H1 (cell line): ENCODE results near the gene BCAS4. TPM values are rescaled to one million over a fixed set of nuclear protein-coding genes. Genes with fewer than 3 reads are reported as not detected.

Experiments
- CTCF ChIA-PET: fragments of 300-600 bp; sonication (Branson Sonifier 250); formaldehyde crosslinking; loops from one replicate; lab custom pipeline; 2021; ENCODE audit not compliant: partially characterized antibody; lab: Charles Lee
- POLR2A ChIA-PET: fragments of 300-600 bp; sonication (Branson Sonifier 250); formaldehyde crosslinking; loops from one replicate; lab custom pipeline; 2021; ENCODE audit warnings: inconsistent platforms; ENCODE audit not compliant: partially characterized antibody; lab: Charles Lee
- DNase-seq, 2 experiments: peaks; one replicate each; pipeline versions ENCODE4 v3.0.0 to v3.0.0-alpha.2; 2010 to 2022; ENCODE audit warnings: low spot score in 2 of 2, low read depth in 1 of 2, mixed read lengths in 1 of 2
- FAIRE-seq: peaks from 2 replicates; lab custom pipeline; 2011; peaks lifted over from hg19 to GRCh38; lab: Jason Lieb, UNC
- H2AFZ ChIP-seq: 2 replicates; pipeline ENCODE4 v1.8.1; 2012; ENCODE audit warnings: low read length, inconsistent platforms
- H2AK5ac ChIP-seq: 2 replicates; pipeline ENCODE4 v1.6.1; 2013; ENCODE audit warnings: low read depth, low read length
- H2BK120ac ChIP-seq: replicated peaks from 2 replicates; pipeline ENCODE3; 2013; ENCODE audit warnings: low read depth, low read length, inconsistent platforms
- H2BK12ac ChIP-seq: 2 replicates; pipeline ENCODE4 v1.6.1; 2013; ENCODE audit warnings: low read depth, low read length
- H2BK15ac ChIP-seq: 2 replicates; pipeline ENCODE4 v1.6.1; 2013; ENCODE audit warnings: low read length
- H2BK20ac ChIP-seq: 2 replicates; pipeline ENCODE4 v1.6.1; 2013; ENCODE audit warnings: low read length
- H2BK5ac ChIP-seq: 2 replicates; pipeline ENCODE4 v1.6.1; 2013; ENCODE audit warnings: low read depth, low read length
- H3K14ac ChIP-seq: 2 replicates; pipeline ENCODE4 v1.6.1; 2013; ENCODE audit warnings: inconsistent platforms; ENCODE audit not compliant: insufficient read length
- H3K18ac ChIP-seq: 2 replicates; pipeline ENCODE4 v1.6.1; 2013; ENCODE audit warnings: low read length; ENCODE audit errors: extremely low read depth
- H3K23ac ChIP-seq: 2 replicates; pipeline ENCODE4 v1.6.1; 2013; ENCODE audit warnings: inconsistent platforms; ENCODE audit not compliant: insufficient read length
- H3K23me2 ChIP-seq: 2 replicates; pipeline ENCODE4 v1.6.1; 2013; ENCODE audit warnings: low read depth, low read length
- H3K27ac ChIP-seq: 2 replicates; pipeline ENCODE4 v1.6.1; 2011; ENCODE audit warnings: low read depth, low read length, inconsistent platforms
- H3K27me3 ChIP-seq, 4 experiments: replicated peaks in 1 of 4; 1 replicate in 1 of 4; 2 replicates in 3 of 4; pipeline versions ENCODE4 v1.6.1 to v1.8.1; 2011 to 2013; ENCODE audit warnings: low read length in 3 of 4, mild to moderate bottlenecking in 3 of 4, inconsistent platforms in 2 of 4, mixed read lengths in 2 of 4, moderate library complexity in 1 of 4; ENCODE audit not compliant: control insufficient read depth in 3 of 4, insufficient read depth in 3 of 4; ENCODE audit errors: extremely low read depth in 1 of 4
- H3K36me3 ChIP-seq, 4 experiments: 2 replicates each; pipeline versions ENCODE4 v1.6.1 to v1.8.1; 2011 to 2013; ENCODE audit warnings: mild to moderate bottlenecking in 4 of 4, low read length in 3 of 4, moderate library complexity in 2 of 4, control low read depth in 1 of 4, inconsistent platforms in 1 of 4; ENCODE audit not compliant: insufficient read depth in 4 of 4, control insufficient read depth in 2 of 4
- H3K4ac ChIP-seq: replicated peaks from 2 replicates; pipeline ENCODE3; 2013; ENCODE audit warnings: low read length, low read depth, mixed read lengths, inconsistent platforms; ENCODE audit not compliant: insufficient read length
- H3K4me1 ChIP-seq, 4 experiments: replicated peaks in 1 of 4; 1 replicate in 1 of 4; 2 replicates in 3 of 4; pipeline versions ENCODE4 v1.6.1 to v1.8.1; 2011 to 2013; ENCODE audit warnings: low read length in 3 of 4, inconsistent platforms in 2 of 4, mixed read lengths in 1 of 4; ENCODE audit not compliant: insufficient read depth in 4 of 4, control insufficient read depth in 3 of 4
- H3K4me2 ChIP-seq, 2 experiments: 2 replicates each; pipeline versions ENCODE4 v1.6.1 to v1.8.1; 2011 to 2013; ENCODE audit warnings: low read depth in 2 of 2, low read length in 2 of 2, control low read depth in 1 of 2, inconsistent platforms in 1 of 2, mild to moderate bottlenecking in 1 of 2; ENCODE audit not compliant: insufficient read depth in 1 of 2
- H3K4me3 ChIP-seq, 4 experiments: fragments of 200-600, 300-600 bp in 1 of 4; sonication (generic), shearing (Covaris generic), sonication (Bioruptor Twin) in 1 of 4; 2 replicates each; pipeline versions ENCODE4 v1.5.1 to v1.8.1; 2011 to 2016; ENCODE audit warnings: low read length in 4 of 4, low read depth in 3 of 4, control low read depth in 2 of 4, inconsistent platforms in 2 of 4, mild to moderate bottlenecking in 2 of 4, mixed read lengths in 1 of 4, moderate library complexity in 1 of 4; ENCODE audit not compliant: insufficient read depth in 2 of 4; ENCODE audit errors: extremely low read depth in 1 of 4
- H3K56ac ChIP-seq: replicated peaks from 2 replicates; pipeline ENCODE3; 2013; ENCODE audit warnings: low read depth, mild to moderate bottlenecking, mixed read lengths, low read length, inconsistent platforms; ENCODE audit not compliant: insufficient read length
- H3K79me1 ChIP-seq: 2 replicates; pipeline ENCODE4 v1.6.1; 2013; ENCODE audit warnings: low read depth, low read length, control low read depth
- H3K79me2 ChIP-seq, 2 experiments: 2 replicates each; pipeline versions ENCODE4 v1.6.1 to v1.8.1; 2012 to 2013; ENCODE audit warnings: low read length in 2 of 2, mild to moderate bottlenecking in 2 of 2, inconsistent platforms in 1 of 2; ENCODE audit not compliant: insufficient read depth in 2 of 2, control insufficient read depth in 1 of 2
- H3K9ac ChIP-seq, 4 experiments: replicated peaks in 1 of 4; 1 replicate in 1 of 4; 2 replicates in 3 of 4; pipeline versions ENCODE4 v1.6.1 to v1.8.1; 2011 to 2013; ENCODE audit warnings: low read depth in 3 of 4, low read length in 3 of 4, control low read depth in 2 of 4, mild to moderate bottlenecking in 2 of 4, moderate library complexity in 2 of 4, inconsistent platforms in 1 of 4; ENCODE audit errors: extremely low read depth in 1 of 4
- H3K9me3 ChIP-seq, 2 experiments: 2 replicates each; pipeline versions ENCODE4 v1.6.1 to v1.8.1; 2012 to 2013; ENCODE audit warnings: mild to moderate bottlenecking in 2 of 2, moderate library complexity in 2 of 2, control low read depth in 1 of 2, inconsistent platforms in 1 of 2, low read depth in 1 of 2, low read length in 1 of 2, mixed read lengths in 1 of 2; ENCODE audit not compliant: insufficient read depth in 2 of 2
- H4K20me1 ChIP-seq, 2 experiments: replicated peaks in 1 of 2; 2 replicates each; pipeline versions ENCODE3 to v1.8.1; 2011 to 2013; ENCODE audit warnings: inconsistent platforms in 2 of 2, low read length in 2 of 2, mild to moderate bottlenecking in 1 of 2; ENCODE audit not compliant: insufficient read depth in 2 of 2, control insufficient read depth in 1 of 2
- H4K5ac ChIP-seq: 2 replicates; pipeline ENCODE4 v1.6.1; 2013; ENCODE audit warnings: low read length, low read depth, mixed read lengths, inconsistent platforms; ENCODE audit not compliant: insufficient read length
- H4K8ac ChIP-seq: 2 replicates; pipeline ENCODE4 v1.8.0; 2013; ENCODE audit warnings: mild to moderate bottlenecking, moderate library complexity, low read length, inconsistent platforms; ENCODE audit not compliant: insufficient read depth; ENCODE audit errors: extremely low read depth
- H4K91ac ChIP-seq: replicated peaks from 2 replicates; pipeline ENCODE3; 2013; ENCODE audit warnings: low read length, mixed read lengths, inconsistent platforms; ENCODE audit not compliant: insufficient read length
- EGR1 ChIP-seq: IDR thresholded peaks from 2 replicates; pipeline ENCODE4 v1.6.1; 2011; ENCODE audit warnings: low read depth, low read length, borderline replicate concordance
- EZH2 ChIP-seq: fragments of 200-600 bp; sonication (generic); IDR thresholded peaks from 2 replicates; pipeline ENCODE4 v1.7.1; 2012; ENCODE audit warnings: low read depth, mild to moderate bottlenecking, moderate library complexity, low read length, inconsistent platforms; ENCODE audit not compliant: severe bottlenecking
- GTF2F1 ChIP-seq: IDR thresholded peaks from 2 replicates; pipeline ENCODE4 v1.6.1; 2012; ENCODE audit warnings: low read depth, low read length, improper control_type of control experiment, borderline replicate concordance
- POLR2A ChIP-seq, 2 experiments: IDR thresholded peaks; 1 replicate in 1 of 2; 2 replicates in 1 of 2; pipeline ENCODE4 v1.6.1; 2011; ENCODE audit warnings: low read depth in 2 of 2, low read length in 2 of 2, mild to moderate bottlenecking in 2 of 2; ENCODE audit errors: control extremely low read depth in 1 of 2
- RFX5 ChIP-seq: IDR thresholded peaks from 2 replicates; pipeline ENCODE4 v1.6.1; 2011; ENCODE audit warnings: low read depth, low read length, improper control_type of control experiment, borderline replicate concordance
- RNF2 ChIP-seq: fragments of 200-900, 300-1000 bp; sonication (generic); IDR thresholded peaks from 2 replicates; pipeline ENCODE4 v1.7.1; 2016; ENCODE audit warnings: borderline replicate concordance, low read depth, mild to moderate bottlenecking, antibody characterized with exemption, low read length; ENCODE audit not compliant: poor library complexity, severe bottlenecking; ENCODE audit errors: missing control alignments
- SIX5 ChIP-seq: IDR thresholded peaks from 2 replicates; pipeline ENCODE4 v1.6.1; 2011; ENCODE audit warnings: mild to moderate bottlenecking, low read depth, low read length
- WGBS, 2 experiments: shearing (Covaris generic) in 1 of 2; methylation state at CpG; one replicate each; pipeline versions ENCODE4 v1.1.6 to v1.1.7; 2013 to 2015; ENCODE audit warnings: low lambda C conversion rate in 2 of 2, mixed read lengths in 2 of 2, inconsistent platforms in 1 of 2, low coverage in 1 of 2, missing lambda C conversion rate in 1 of 2; ENCODE audit not compliant: insufficient replicate concordance in 2 of 2, insufficient coverage in 1 of 2, insufficient read length in 1 of 2; ENCODE audit errors: extremely low coverage in 1 of 2, missing lambda C conversion rate in 1 of 2; 5-methylcytosine and 5-hydroxymethylcytosine counted together
- polyA plus RNA-seq, 7 experiments: library from polyadenylated mRNA; depleted of rRNA in 3 of 7; stranded (reverse) in 5 of 7; unstranded in 2 of 7; fragments of >200 nt in 5 of 7; fragments of 200-250 nt in 2 of 7; gene quantifications; 1 replicate in 5 of 7; 2 replicates in 1 of 7; 4 replicates in 1 of 7; pipeline versions ENCODE4 v1.2.1 to v1.2.3, GENCODE V29; 2011 to 2013; ENCODE audit warnings: missing spikeins in 2 of 7, mixed read lengths in 2 of 7
- total RNA-seq: library from RNA; stranded (reverse); fragmentation: NEBNext Ultra II Directional; extraction: Animal tissue kit (Norgen Biotek cat#: 25700); gene quantifications from 2 replicates; pipeline ENCODE4 v1.2.1, GENCODE V29; 2021

BCAS4 gene
- total and polyA plus RNA-seq, 2 of the 8 experiments (the other 6 are each of a cell fraction or from before 2014, with no cell fraction given): 21.2 to 23.6 TPM

DNA sequence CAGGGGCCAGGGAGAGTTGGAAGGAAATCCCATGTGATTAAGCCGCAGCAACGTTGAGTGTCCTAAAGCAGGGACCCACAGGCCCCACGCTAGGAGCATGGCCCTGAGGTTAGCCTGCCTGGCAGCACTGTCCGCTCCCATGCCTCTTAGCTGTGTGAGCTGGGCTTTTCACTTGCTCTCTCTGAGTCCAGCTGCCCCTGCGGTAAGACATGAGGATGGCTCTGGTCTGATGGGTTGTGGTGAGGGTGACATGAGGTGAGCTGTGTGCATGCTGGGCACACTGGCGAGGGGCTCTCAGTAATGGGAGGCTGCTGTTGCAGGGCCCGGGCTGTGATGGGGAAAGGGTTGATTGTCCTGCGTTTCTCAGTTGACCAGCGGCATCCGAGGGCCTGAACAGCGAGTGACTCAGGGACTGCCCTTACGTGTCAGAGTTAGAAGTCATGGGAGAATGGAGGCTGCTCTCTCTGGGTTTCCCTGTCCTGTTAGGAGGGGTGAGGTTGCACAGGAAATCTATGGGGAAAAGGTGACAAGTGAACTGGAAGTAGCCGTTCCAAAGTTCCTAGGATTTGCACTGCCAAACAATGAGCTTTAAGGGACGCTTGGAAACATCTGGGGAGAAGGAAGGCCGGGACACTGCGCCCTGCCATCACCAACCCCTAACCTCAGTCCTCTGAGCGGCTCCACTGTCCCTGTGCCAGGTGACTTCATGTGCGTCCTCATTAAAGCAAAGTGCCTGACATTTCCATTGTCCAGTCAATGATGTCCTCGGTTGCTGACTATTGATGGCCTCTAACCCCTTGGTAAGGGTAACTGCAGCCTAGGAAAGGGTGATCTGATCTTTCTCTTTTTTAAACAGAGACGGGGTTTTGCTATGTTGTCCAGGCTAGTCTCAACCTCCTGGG is 85.0 kb downstream of the BCAS4 start:
- H3K27me3 ChIP-seq: no peaks in the 10 kb centered on the region
- peaks cover 0 to 8% (median 0%) of the 10 kb centered on the region in 4 experiments; a peak in 1 of 8 replicates for H3K36me3 ChIP-seq
- H3K27ac ChIP-seq: no peak overlapping the region
- 89% methylated on average over 20 of the region's 20 CpGs; no CpG with 5 or more reads in 1 of the 2 experiments for WGBS, 2 experiments
- H3K23me2 ChIP-seq: no peaks in the 10 kb centered on the region
- no peak overlapping the region for H3K14ac ChIP-seq
- ChIA-PET POLR2A (interaction anchor here (0.7 to 1.9 kb wide), 6 partner anchors 9 to 59 kb away, joined by 3 to 8 read pairs (median 4); no protein-coding TSS in a partner anchor), CTCF (interaction anchor here (0.6 to 1.6 kb wide), 6 partner anchors 14 to 89 kb away, joined by 3 to 5 read pairs (median 3); no protein-coding TSS in a partner anchor)
- peaks cover 0 to 1% of the 10 kb centered on the region in 2 experiments for H4K20me1 ChIP-seq
- no peak overlapping the region for H3K4me3 ChIP-seq
- no peak overlapping the region for H2AFZ ChIP-seq
- H3K56ac ChIP-seq: no peak overlapping the region
- no peaks in the 10 kb centered on the region for H3K79me2 ChIP-seq
- H3K4me2 ChIP-seq: no peak overlapping the region
- H3K79me1 ChIP-seq: no peaks in the 10 kb centered on the region; the same call in 1 of the 2 replicates
- H2BK5ac ChIP-seq: no peak overlapping the region
- no peak overlapping the region for H3K23ac ChIP-seq
- TF ChIP-seq GTF2F1 (no peak), RFX5 (no peak), EZH2 (no peak), RNF2 (no peak), POLR2A (IDR thresholded peaks at IDR 0.05; ENCODE audit: control extremely low read depth in 1 of 2, low read depth in 2 of 2, low read length in 2 of 2) (peak in 1 of 2 experiments; percentile 26; a peak in 1 of 3 replicates), EGR1 (no peak), SIX5 (no peak)
- H3K9ac ChIP-seq: peak overlapping the region in 1 of 4 experiments; percentile 32; a peak in 1 of 7 replicates
- no peak overlapping the region for H2BK12ac ChIP-seq
- H2BK20ac ChIP-seq: no peak overlapping the region
- H2AK5ac ChIP-seq: no peak overlapping the region
- no peak overlapping the region for H2BK120ac ChIP-seq
- H3K9me3 ChIP-seq: no peaks in the 10 kb centered on the region
- no peak overlapping the region for H4K5ac ChIP-seq
- FAIRE-seq (no peak), DNase-seq (no peak)
- no peak overlapping the region for H3K4ac ChIP-seq
- H3K4me1 ChIP-seq: peaks cover 0 to 5% (median 0%) of the 10 kb centered on the region in 4 experiments; a peak in 1 of 7 replicates
- no peak overlapping the region for H3K18ac ChIP-seq
- H4K91ac ChIP-seq: no peak overlapping the region
- H2BK15ac ChIP-seq: no peak overlapping the region
- H4K8ac ChIP-seq: peak overlapping the region; percentile 43; the same call in 1 of the 2 replicates
